GM19240 (cell line): Measurements from ENCODE around the gene TNFAIP2.
"Not testable (repeated sequence)": the region's sequence is repeated elsewhere in the genome, so short reads cannot be mapped to it uniquely, and the experiment has no call there.

Experiments used
- DNase-seq: peaks from one replicate; pipeline ENCODE4 v3.0.0; 2011; ENCODE audit warnings: low spot score; ENCODE audit not compliant: insufficient read length

Gene TNFAIP2

DNA sequence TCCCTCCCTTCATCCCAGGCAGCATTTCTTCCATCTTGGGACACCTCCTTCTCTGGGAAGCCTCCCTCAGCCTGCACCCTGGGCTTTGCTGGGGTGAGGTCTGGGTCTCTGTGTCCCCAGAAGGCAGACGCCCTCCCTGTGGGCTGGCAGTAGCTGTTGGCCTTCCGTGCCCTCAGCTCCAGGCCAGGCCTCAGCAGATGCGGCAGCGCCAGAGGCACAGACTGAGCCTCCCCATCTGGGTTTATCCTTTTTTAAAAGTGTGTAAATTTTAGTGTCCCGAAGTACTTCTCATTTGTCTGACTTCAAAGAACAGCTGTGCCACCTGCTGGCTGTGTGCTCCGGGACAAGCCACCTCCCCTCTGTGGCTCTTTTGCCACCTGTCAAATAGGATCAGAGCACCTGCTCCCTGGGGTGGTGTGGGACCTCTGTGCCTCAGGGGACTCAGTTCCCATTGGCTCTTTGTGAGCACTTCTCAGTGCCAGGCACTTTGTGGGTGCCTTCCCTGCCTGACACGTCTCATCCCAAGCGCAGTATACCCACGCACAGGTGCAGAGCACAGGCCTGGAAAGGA, 17.6 kb upstream of the TNFAIP2 start:
- DNase-seq = no peak

DNA sequence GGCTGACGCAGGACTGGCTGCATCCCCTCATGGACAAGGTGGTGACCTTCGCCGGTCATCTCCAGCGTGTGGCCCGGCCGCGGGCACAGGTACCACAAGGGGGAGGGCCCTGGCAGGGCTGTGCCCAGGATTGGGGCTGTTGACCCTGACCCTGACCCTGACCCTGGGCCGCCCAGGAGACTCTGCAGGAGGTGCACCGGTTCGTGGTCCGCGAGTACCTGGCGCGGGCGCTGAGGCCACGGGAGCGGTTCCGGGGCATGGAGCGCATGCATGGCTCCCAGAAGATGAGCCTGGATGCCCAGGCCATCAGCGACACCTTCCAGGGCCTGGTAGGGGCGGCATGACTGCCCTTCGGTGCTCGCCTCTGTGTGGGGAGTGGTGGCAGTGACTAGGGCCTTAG, 15.8 kb upstream of the TNFAIP2 start:
- DNase-seq = no peak

DNA sequence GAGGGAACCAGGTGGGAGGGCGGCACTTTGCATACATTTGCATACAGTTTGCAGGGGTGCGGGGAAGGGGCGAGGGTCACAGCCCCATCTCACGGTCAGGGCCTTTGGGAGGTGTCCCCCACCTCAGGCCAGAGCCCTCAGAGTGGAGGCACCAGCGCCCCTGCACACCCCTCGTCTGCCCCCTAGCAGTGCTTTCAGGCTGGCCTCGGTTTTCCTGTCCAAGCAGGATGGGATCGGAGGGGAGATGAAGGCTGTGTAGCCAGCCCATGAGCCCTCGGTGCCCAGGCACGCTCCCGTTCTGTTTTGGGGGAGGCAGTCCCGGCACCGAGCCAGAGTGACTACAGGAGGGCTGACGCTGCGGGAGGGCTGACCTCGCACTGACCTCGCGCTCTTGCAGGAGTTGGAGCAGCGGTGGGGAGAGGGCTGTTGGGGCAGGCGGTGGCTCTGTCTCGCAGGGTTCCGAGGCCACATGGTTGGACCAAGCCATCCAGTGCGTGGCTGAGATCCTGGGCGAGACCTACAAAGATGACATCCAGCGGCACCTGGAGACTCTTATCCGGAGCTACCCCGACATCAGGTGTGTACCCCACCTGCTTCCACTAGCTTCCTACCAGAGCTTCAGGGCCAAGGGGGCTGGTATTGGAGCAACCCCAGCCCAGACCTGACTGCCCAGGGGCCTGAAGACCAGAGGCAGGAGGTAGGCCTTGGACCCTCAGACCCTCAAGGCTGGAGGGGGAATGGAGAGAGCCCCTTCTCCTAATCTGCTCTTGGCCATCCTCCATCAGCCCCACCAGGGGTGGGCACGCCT, 15.1 kb upstream of the TNFAIP2 start:
- no peak for DNase-seq

DNA sequence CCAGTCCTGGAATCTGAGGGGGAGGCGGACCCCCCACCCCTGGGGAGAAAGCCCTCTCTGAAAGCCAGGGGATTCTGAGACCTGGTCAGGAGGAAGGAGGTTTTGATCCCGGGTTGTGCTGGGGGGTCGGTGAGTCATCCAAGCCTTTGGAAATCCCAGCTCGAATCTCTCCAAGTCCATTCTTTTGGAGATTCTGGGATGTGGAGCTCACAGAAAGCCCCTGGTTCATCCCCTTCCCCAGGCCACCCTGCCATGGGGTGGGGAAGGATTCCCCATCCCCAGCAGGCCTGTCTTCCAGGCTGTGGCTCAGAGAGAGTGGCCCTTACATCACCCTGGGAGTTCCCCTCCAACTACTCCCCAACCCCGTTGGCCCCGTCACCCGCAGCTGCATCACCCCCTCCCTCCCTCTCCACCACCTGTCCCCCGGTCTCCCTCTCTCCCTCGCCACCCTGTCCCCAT, 14.5 kb upstream of the TNFAIP2 start:
- DNase-seq = peak; percentile 64

DNA sequence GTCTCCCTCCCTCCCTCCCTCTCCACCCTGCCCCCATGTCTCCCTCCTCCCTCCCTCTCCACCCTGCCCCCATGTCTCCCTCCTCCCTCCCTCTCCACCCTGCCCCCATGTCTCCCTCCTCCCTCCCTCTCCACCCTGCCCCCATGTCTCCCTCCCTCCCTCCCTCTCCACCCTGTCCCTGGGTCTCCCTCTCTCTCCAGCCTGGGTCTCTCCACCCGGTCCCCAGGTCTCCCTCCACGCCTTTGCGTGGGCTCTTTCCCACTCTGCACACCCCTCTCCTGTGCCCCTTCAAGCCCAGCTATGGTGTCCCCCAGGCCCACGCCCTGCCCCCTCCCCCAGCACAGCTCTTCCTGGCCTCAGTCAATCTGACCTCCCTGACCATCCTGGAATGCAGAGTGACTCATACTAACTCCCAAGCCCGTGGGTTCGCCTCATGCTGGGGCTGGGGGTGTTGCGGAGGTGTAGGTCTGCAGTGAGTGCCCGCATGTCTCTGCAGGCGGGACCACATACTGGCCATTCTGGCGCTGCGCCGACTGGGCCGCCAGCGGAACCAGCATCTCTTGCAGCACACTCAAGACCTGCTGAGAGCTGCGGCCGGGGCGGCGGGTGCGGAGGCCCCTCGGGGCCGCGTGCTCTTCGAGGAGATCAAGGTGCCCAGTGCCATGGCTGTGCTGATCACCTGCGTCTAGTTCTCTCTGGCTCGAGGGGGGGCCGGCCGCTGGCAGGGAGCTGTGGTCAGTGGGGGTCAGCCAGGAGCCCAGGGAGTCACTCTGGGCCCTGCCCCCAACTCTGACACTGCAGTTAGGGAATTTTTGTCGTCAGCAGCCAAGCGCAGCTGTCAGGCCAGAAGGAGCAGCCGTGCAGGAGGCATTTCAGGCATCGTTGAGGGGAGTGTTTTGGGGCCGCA, 13.5 kb upstream of the TNFAIP2 start:
- DNase-seq = no peak

GRCh38 chr14:103110681-103111231, 12.5 kb upstream of the TNFAIP2 start:
- no peak for DNase-seq

- no peak for DNase-seq
Measured at GRCh38 chr14:103111232-103111868, 11.9 kb upstream of the TNFAIP2 start.

DNA sequence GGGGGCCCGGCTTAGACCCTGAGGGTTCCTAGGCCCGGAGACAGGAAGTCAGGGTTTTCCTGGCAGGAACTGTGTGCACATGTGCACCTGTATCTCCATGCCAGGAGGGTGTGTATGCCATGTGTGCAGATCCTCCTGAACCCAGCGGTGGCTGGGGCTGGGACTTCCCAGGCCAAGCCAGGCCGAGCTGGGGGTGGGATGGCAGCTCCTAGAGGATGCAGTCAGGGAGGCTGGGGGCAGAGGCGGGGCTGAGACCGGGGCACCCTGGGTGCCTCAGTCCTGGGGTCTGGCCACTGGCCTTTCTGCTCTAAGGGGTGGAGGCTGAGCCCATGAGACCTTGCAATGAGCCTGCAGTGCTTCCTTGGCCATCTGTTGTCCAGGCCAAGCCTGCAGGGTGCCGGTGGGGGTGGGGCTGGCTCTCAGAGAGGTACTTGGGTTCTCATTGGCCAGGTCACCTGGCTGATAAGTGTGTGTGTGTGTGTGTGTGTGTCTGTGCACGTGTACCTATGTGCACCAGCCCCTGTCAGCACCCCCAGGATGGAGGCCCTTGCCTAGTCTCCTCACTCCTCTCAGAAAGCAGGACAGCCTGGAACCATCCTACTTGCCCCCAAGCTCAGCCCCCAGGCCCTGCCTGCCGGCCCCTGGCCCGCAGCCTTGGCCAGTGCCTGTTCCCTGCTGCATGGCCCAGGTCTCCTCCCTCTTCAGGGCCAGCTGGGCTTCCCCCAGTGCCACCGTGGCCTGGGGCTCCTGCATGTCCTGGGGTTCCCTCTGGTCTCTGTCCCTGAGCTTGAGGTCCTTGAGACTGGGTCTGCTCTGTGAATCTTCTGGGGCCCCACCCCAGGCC, 10.6 kb upstream of the TNFAIP2 start:
- no peak for DNase-seq

- DNase-seq = no peak
Measured at GRCh38 chr14:103113303-103113702, 10.0 kb upstream of the TNFAIP2 start.

DNA sequence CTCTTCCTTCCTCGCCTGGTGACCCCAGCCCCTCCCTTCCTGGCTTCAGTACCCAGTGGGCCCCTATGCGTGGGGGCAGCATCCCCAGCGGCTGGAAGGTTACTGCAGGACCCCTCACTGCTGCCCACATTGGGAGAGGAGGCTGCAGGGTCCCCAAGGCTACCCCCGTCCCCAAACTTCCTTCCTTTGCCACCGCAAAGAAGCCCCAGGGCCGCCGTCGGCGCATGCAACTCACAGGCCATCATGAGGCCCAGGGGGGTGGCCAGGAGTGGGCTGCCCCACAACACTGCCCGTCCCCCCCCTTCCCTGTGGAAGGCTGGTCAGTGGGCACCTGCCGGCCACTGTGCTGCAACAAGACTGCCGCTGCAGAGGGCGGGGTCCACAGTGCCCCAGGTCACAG, 9.5 kb upstream of the TNFAIP2 start:
- no peak for DNase-seq

DNA sequence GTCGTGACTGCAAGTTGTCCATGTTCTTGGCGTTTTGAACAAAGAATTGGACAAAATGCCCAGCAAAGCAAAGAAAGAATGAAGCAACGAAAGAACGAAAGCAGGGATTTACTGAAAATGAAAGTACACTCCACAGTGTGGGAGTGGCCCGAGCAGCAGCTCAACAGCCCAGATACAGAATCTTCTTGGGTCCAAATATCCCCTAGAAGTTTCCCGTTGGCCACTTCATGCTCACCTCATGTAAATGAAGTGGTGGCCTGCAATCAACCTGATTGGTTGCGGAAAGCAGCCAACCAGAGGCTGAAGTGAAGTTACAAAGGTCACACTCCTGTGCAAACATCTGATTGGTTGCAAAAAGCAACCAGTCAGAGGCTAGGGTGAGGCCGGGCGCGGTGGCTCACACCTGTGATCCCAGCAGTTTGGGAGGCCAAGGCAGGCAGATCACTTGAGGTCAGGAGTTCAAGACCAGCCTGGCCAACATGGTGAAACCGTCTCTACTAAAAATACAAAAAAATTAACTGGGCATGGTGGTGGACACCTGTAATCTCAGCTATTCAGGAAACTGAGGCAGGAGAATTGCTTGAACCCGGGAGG, 8.1 kb upstream of the TNFAIP2 start:
- not testable (repeated sequence) for DNase-seq

DNA sequence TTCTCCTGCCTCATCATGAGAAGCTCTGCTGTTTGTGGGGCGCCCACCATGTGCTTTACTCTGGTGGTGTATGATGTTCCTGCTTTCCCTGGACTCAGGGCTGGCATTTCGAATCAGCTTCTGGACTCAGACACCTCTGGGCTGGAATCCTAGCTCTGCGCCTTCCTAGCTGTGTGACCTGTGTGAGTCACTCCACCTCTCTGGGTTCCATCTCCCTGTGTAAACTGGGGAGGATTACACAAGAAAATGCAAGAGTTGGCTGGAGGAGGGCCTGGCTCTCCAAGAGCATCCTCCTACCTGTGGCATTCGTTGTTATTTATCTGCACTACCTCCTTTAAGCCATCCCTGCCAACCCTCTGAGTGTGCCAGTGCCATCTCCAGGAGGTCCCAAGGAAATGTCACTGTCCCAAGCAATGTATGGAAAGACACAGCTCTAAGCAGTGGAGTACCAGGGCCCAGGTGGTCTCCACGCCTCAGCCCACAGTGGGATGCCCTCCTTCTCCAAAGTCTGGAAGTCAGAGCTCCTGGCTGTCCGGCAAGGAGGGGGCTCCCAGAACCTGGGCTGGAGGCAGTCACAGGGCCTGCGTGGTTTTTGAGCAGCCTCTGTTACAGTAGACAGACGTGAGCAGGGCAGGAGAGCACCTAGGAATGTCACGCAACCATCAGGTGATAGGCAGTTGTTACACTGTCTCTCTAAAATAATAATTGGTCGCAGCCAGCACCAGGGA, 7.3 kb upstream of the TNFAIP2 start:
- DNase-seq = no peak

DNA sequence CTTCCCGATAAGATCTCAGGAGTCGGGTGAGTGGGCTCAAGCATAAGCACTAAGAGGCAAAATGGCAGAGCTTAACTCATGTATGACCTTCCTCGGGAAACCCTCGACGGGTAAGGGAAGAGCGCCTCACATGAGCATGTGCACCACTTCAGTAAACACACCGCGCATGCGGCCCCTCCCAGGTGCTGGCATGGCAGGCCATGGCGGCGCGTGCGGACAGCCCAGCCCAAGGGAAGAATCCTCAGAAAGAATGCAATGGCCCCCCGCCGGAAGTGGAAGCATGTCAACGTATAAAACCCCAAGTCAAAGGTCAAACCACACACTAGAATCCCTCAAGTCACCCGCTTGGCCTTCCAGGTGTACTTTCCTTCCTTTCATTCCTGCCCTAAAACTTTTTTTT, 6.6 kb upstream of the TNFAIP2 start:
- no peak for DNase-seq

- DNase-seq = not testable (repeated sequence)
Measured at GRCh38 chr14:103117499-103117898, 5.8 kb upstream of the TNFAIP2 start.

DNA sequence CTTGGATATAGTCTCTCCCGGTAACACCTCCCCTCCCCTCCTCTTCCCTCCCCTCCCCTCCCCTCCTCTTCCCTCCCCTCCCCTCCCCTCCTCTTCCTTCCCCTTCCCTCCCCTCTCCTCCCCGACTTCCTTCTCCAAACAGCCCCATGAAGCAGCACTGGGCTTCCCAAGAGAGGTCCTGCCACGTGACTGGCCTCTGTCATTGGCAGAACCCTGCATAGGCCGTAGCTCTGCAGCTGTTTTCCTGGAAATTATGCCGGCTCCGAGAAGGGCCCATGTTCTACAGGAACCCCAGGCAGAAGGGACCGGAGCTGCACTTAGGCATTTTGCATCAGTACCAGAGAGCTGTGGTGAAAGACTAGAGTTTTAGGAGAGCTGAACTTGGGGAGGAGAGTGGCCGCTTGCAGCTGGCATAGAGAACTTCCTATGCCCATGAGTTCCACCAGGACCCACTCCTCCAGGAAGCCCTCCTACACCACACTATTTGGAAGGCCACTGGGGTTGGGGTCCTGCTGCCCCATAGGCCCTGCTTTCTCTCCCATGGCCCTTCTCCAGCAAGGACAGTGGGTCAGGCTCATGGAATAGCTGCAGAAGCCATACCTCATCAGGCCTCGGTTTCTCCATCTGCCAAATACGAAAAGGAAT, 5.1 kb upstream of the TNFAIP2 start:
- no peak for DNase-seq

DNA sequence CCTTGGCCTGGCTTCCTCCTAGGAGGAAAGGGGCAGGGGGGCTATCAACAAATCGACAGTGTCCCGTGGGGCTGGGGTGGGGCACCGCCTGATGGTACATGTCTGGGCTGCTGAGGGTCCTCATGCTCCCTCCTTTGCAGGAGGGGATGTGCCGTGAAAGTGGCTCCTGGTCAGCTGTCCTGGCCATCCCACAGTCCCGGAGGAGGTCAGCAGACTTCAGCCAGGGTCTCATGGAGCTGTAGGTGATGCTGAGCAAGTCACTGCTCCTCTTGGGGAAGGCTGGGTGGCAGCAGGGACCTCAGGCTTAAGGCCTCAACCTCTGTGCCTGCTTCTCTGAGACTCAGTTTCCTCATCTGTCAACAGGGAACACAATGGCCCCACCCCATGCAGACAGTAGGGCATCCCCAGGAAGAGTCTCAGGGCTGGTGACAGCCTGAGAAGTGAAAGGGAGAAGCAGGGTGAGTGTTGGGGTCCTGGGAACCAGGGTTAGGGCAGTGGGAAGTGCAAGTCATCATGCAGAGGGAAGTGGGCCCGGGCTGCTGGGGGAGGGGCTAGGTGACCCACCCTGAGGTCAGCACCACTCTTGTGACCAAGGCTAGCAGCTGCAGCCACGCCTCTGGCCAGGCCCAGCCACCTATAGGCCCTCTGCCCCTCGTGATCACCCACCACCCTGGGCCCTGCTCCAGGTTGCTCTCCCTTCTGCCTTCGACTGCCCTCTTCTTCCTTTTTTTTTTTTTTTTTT, 4.4 kb upstream of the TNFAIP2 start:
- no peak for DNase-seq

DNA sequence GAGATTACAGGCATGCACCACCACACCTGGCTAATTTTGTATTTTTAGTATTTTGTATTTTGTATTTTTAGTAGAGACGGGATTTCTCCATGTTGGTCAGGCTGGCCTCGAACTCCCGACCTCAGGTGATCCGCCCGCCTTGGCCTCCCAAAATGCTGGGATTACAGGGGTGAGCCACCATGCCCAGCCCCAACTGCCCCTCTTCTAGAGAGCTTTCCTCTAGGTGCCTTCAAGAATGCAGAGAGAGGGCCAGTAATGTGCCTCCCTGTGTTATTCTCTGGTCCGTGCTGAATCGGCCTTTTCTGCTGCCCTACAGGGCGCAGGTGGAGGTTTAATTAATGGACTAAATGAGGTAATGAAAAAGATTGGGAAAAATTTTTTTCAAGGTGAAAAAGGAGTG, 3.7 kb upstream of the TNFAIP2 start:
- DNase-seq = not testable (repeated sequence)
